Tibial artery (tissue), 4 donors: ENCODE measurements around the gene CCNY.

Experiments
- DNase-seq, 2 donors: peaks; one replicate each; pipeline ENCODE4 v3.0.0-alpha.2; 2019
- H3K27ac ChIP-seq, 2 donors: fragments of 200-600 bp; sonication (generic) in 1 of 2; 1 replicate in 1 of 2; 2 replicates in 1 of 2; pipeline ENCODE4 v1.5.1; 2018 to 2019; ENCODE audit warnings: mild to moderate bottlenecking in 1 of 2
- H3K27me3 ChIP-seq, 2 donors: fragments of 200-600 bp; sonication (generic) in 1 of 2; one replicate each; pipeline versions ENCODE4 v1.5.1 to v1.6.0; 2016 to 2019
- H3K36me3 ChIP-seq, 3 donors: fragments of 200-600 bp; sonication (generic) in 2 of 3; one replicate each; pipeline ENCODE4 v1.5.1; 2016 to 2019; ENCODE audit warnings: mild to moderate bottlenecking in 2 of 3
- H3K4me1 ChIP-seq, 4 donors: fragments of 200-600 bp; sonication (generic) in 2 of 4; 1 replicate in 3 of 4; 2 replicates in 1 of 4; pipeline ENCODE4 v1.5.1; 2016 to 2019
- H3K4me3 ChIP-seq, 2 donors: fragments of 200-600 bp; sonication (generic) in 1 of 2; 1 replicate in 1 of 2; 2 replicates in 1 of 2; pipeline ENCODE4 v1.5.1; 2018 to 2019; ENCODE audit warnings: mild to moderate bottlenecking in 2 of 2
- H3K9me3 ChIP-seq, 3 donors: fragments of 200-600 bp; sonication (generic) in 1 of 3; one replicate each; pipeline ENCODE4 v1.5.1; 2016 to 2019
- intact Hi-C: fragments of 100-400 bp; cut with DNase I; formaldehyde crosslinking; loops from one replicate; pipeline ENCODE4 v1.15.0; 2023; ENCODE audit warnings: low total_unique reads
- TF ChIP-seq, protein P1 (sequence below), 2 experiments: fragments of 200-600 bp in 1 of 2; fragments of 450-650 bp in 1 of 2; IDR thresholded peaks; one replicate each; pipeline ENCODE4 v1.5.1; 2017 to 2019; ENCODE audit warnings: antibody characterized with exemption in 2 of 2, mild to moderate bottlenecking in 1 of 2, moderate library complexity in 1 of 2

CCNY gene

DNA sequence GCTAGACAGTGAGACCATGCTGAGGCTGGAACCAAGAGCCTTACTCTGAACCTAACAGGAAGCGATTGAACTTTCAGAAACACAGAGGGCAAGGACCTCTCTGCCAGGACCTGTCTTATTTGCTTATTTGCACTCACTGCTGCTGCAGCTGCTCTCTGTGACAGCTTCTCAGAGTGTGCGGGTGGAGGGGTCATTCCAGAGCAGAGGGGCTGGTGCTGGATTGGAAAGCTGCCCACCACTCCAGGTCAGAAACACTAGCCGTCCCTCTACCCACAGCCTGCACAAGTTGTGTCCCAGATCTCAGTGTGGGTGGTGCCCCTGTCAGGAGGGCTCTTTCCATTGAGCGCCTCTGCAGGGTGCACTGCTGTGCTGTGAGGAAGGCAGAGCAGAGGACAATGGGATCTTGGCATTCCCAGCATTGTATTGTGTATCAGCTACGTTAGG is 126.2 kb downstream of the CCNY start:
- intact Hi-C loops, result no loop called here
- no peaks in the 10 kb centered on the region for H3K36me3 ChIP-seq
- no peaks in the 10 kb centered on the region for H3K9me3 ChIP-seq
- H3K4me3 ChIP-seq, result no peak overlapping the region
- no peak for DNase-seq
- TF ChIP-seq, protein P1, sequence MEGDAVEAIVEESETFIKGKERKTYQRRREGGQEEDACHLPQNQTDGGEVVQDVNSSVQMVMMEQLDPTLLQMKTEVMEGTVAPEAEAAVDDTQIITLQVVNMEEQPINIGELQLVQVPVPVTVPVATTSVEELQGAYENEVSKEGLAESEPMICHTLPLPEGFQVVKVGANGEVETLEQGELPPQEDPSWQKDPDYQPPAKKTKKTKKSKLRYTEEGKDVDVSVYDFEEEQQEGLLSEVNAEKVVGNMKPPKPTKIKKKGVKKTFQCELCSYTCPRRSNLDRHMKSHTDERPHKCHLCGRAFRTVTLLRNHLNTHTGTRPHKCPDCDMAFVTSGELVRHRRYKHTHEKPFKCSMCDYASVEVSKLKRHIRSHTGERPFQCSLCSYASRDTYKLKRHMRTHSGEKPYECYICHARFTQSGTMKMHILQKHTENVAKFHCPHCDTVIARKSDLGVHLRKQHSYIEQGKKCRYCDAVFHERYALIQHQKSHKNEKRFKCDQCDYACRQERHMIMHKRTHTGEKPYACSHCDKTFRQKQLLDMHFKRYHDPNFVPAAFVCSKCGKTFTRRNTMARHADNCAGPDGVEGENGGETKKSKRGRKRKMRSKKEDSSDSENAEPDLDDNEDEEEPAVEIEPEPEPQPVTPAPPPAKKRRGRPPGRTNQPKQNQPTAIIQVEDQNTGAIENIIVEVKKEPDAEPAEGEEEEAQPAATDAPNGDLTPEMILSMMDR (IDR thresholded peaks at IDR 0.05), result no peak
- no peak overlapping the region for H3K27ac ChIP-seq
- no peaks in the 10 kb centered on the region for H3K27me3 ChIP-seq
- peaks cover 0 to 55% (median 26%) of the 10 kb centered on the region in 4 donors for H3K4me1 ChIP-seq

DNA sequence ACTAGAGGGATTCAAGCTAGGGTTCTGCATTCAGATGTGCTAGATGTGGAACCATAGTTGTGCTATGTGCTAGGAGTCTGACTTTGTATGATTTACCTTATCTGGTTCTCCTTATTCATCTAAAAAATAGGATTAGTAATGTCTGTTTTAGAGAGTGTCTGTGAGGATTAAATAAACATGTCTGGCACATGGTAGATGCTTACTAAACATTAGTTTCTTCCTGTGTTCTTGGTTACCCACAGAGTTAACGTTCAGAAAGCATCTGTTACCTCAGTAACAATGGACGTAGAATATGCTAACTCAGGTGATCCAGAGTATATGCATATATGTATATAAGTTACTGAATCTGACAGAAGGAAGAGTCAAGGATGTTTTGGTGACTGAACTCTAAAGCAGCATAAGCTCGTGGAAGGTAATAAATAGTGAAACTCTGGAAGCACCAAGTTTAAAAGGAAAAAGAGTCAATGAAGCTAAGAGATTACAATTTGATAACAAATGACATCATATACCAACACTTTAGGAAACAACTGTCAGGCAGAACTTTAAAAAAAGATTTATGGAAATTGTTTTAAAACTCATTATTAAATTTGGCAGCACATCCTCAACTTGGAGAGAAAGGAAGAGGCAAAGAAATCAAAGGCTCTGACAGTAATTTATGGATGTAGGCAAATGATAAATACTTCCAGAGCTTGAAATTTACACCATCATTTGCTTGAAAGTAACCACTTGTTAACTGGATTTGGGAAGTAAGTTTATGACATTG is 127.0 kb downstream of the CCNY start:
- no peaks in the 10 kb centered on the region for H3K9me3 ChIP-seq
- TF ChIP-seq, protein P1 (IDR thresholded peaks at IDR 0.05), result no peak
- no peaks in the 10 kb centered on the region for H3K36me3 ChIP-seq
- H3K27ac ChIP-seq, result no peak overlapping the region
- H3K4me1 ChIP-seq, result peaks cover 0 to 53% (median 26%) of the 10 kb centered on the region in 4 donors
- H3K4me3 ChIP-seq, result no peak overlapping the region
- intact Hi-C loops, result no loop called here
- DNase-seq, result no peak
- no peaks in the 10 kb centered on the region for H3K27me3 ChIP-seq

DNA sequence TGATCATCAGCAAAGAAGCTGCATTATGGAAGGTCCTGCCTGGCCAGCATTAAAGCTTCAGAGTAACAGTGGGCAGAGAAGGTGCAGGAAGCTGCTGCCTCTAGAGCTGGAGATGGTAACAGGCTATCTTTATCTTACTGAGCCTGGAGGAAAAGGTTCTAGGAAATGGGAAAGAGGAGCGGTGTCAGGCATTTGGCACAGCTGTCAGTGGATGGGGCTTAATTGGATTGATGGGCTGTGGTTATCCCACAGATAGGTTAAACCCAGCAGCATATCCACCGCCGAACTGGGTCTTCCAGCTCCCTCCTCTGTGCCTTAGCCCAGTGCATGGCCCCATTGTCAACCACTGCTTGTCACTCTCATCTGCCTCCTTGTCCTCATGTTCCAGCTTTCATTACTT is 127.6 kb downstream of the CCNY start:
- H3K27me3 ChIP-seq, result no peaks in the 10 kb centered on the region
- H3K36me3 ChIP-seq, result no peaks in the 10 kb centered on the region
- H3K9me3 ChIP-seq, result no peaks in the 10 kb centered on the region
- TF ChIP-seq, protein P1 (IDR thresholded peaks at IDR 0.05), result no peak
- DNase-seq, result no peak
- H3K4me1 ChIP-seq, result peaks cover 0 to 48% (median 26%) of the 10 kb centered on the region in 4 donors
- H3K27ac ChIP-seq, result no peak overlapping the region
- intact Hi-C loops, result no loop called here
- H3K4me3 ChIP-seq, result no peak overlapping the region

DNA sequence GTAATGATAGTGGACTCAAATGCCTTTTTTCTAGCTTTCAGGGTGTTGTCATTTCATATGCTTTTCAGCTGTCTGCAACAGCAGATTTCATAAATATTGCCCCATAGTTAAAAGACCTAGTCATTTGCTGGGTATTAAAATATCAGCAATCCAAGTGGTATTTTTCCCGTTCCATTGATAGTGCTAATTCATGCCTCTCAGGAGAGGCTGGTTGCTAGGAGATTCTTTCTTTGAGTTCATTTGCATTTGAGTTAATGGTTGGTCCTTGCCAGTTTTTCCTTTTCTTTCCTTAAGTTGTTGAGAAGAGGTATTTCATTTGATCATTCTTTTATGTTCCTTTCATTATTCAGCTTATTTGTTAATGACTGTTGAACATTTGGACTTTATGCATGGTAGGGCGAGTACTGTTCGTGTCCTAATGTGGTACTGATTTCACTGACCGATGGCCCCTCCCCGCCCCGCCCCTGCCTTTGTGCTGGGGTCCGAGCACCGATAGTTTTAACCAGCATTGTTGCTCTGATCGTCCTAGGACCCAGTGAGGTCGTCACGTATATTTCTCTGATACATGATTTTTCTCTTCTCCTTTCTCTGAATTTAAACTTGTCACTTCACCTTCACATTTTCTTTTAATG is 128.6 kb downstream of the CCNY start:
- Histone ChIP-seq H3K27me3 (no peaks in the 10 kb centered on the region), H3K4me3 (no peak overlapping the region), H3K27ac (no peak overlapping the region), H3K36me3 (no peaks in the 10 kb centered on the region), H3K9me3 (no peaks in the 10 kb centered on the region), H3K4me1 (peaks cover 0 to 45% (median 26%) of the 10 kb centered on the region in 4 donors)
- no peak for DNase-seq
- intact Hi-C loops, result no loop called here
- TF ChIP-seq, protein P1 (IDR thresholded peaks at IDR 0.05), result no peak

DNA sequence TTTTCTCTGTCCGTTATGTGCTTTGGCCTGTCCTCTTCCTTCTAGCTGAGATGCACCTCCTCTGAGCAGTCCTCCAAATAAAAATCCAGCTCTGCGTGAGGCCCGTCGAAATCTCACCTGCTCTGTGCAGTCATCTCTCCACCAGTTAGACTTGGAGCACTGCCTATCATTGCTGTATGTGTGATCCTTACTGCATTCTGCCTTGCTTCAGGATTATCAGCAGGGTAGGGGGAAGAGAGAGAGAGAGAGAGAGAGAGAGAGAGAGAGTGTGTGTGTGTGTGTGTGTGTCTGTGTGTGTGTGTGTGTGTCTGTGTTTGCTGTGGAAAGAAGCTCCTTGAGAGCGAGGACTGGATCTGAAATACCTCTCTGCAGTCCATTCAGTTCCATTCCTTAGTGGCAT is 129.4 kb downstream of the CCNY start:
- Histone ChIP-seq H3K9me3 (no peaks in the 10 kb centered on the region), H3K4me1 (peaks cover 0 to 46% (median 27%) of the 10 kb centered on the region in 4 donors), H3K27ac (no peak overlapping the region), H3K36me3 (no peaks in the 10 kb centered on the region), H3K4me3 (no peak overlapping the region), H3K27me3 (no peaks in the 10 kb centered on the region)
- TF ChIP-seq, protein P1 (IDR thresholded peaks at IDR 0.05), result no peak
- intact Hi-C loops, result no loop called here
- DNase-seq, result no peak
